ENCODE results near the gene MPP4.

DNA sequence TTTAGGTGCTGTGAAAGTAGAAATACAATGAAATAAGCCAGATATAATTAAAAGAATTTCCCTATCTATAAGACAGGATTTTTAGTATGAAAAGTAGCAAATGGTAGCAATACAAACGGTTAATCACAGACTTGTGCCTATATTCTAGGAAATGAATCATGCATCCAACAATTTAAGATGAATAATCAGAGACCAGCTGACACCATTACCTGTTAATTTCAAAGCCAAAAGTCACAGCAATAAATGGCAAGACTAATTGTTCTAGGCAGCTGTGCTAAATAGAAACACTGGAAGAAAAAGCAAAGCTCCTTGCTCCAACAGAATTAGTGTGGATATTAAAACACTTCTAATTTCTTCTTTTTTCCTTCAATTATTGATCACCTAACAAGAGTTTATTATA is 35.1 kb upstream of the MPP4 start:
- TF ChIP-seq, protein P1, sequence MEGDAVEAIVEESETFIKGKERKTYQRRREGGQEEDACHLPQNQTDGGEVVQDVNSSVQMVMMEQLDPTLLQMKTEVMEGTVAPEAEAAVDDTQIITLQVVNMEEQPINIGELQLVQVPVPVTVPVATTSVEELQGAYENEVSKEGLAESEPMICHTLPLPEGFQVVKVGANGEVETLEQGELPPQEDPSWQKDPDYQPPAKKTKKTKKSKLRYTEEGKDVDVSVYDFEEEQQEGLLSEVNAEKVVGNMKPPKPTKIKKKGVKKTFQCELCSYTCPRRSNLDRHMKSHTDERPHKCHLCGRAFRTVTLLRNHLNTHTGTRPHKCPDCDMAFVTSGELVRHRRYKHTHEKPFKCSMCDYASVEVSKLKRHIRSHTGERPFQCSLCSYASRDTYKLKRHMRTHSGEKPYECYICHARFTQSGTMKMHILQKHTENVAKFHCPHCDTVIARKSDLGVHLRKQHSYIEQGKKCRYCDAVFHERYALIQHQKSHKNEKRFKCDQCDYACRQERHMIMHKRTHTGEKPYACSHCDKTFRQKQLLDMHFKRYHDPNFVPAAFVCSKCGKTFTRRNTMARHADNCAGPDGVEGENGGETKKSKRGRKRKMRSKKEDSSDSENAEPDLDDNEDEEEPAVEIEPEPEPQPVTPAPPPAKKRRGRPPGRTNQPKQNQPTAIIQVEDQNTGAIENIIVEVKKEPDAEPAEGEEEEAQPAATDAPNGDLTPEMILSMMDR (conservative IDR thresholded peaks at IDR 0.05): no peak
- no peak for TF ChIP-seq ZFX (IDR thresholded peaks at IDR 0.05)

All from C4-2B (cell line).